Psoas muscle (tissue), 8 donors: ENCODE measurements around the gene DGCR8. TPM values are rescaled to one million over a fixed set of nuclear protein-coding genes. Genes with fewer than 3 reads are reported as not detected.

Experiments used
- ATAC-seq, 4 donors: fragments of 200-7000 bp; cut with Tn5 transposase; one replicate each; pipeline ENCODE4 v1.9.1; 2020; ENCODE audit warnings: moderate library complexity in 3 of 4, mild to moderate bottlenecking in 2 of 4
- DNase-seq, 2 donors: peaks; one replicate each; pipeline ENCODE4 v3.0.0-alpha.2; 2020
- H3K27ac ChIP-seq: fragments of 200-600 bp; one replicate; pipeline ENCODE4 v1.8.0; 2022
- H3K27me3 ChIP-seq, 3 donors: fragments of 200-600 bp in 1 of 3; one replicate each; pipeline versions ENCODE4 v1.6.1 to v1.8.0; 2013 to 2022; ENCODE audit warnings: low read length in 2 of 3, mild to moderate bottlenecking in 2 of 3, moderate library complexity in 1 of 3; ENCODE audit not compliant: insufficient read depth in 3 of 3
- H3K36me3 ChIP-seq, 2 donors: fragments of 200-600 bp in 1 of 2; one replicate each; pipeline versions ENCODE4 v1.6.1 to v1.8.0; 2013 to 2022; ENCODE audit warnings: low read depth in 1 of 2, mild to moderate bottlenecking in 1 of 2, moderate library complexity in 1 of 2; ENCODE audit not compliant: insufficient read depth in 1 of 2
- H3K4me1 ChIP-seq: fragments of 200-600 bp; one replicate; pipeline ENCODE4 v1.8.0; 2022
- H3K4me3 ChIP-seq: fragments of 200-600 bp; one replicate; pipeline ENCODE4 v1.8.0; 2022; ENCODE audit warnings: mild to moderate bottlenecking
- H3K9me3 ChIP-seq: fragments of 200-600 bp; one replicate; pipeline ENCODE4 v1.8.0; 2022
- CTCF ChIP-seq: fragments of 200-600 bp; IDR thresholded peaks from one replicate; pipeline ENCODE4 v1.8.0; 2022; ENCODE audit warnings: antibody characterized with exemption
- WGBS, 3 donors: extraction: QIAGEN DNeasy Blood & Tissue Kit; methylation state at CpG; one replicate each; pipeline versions ENCODE4 v1.1.6 to v1.1.7; 2013; 5-methylcytosine and 5-hydroxymethylcytosine counted together
- intact Hi-C, 2 donors: fragments of 100-400 bp; cut with DNase I; formaldehyde crosslinking; loops; one replicate each; pipeline versions ENCODE4 v1.11.0 to v1.14.2; 2022
- long read RNA-seq, 2 donors: library from polyadenylated mRNA; unstranded; transcript quantifications; one replicate each; pipeline ENCODE4 v2.0.0, GENCODE V29; 2021
- polyA plus RNA-seq, 3 donors: library from polyadenylated mRNA; stranded (reverse); fragments of 200-250 nt; gene quantifications; one replicate each; pipeline ENCODE4 v1.2.3, GENCODE V29; 2013
- total RNA-seq, 4 donors: library from RNA; stranded (reverse); fragmentation: NEBNext Ultra II Directional in 2 of 4; extraction: Animal tissue kit (Norgen Biotek cat#: 25700) in 2 of 4; gene quantifications; one replicate each; pipeline versions ENCODE4 v1.2.1 to v1.2.4, GENCODE V29; 2021 to 2023
- donor health status: healthy with polysubstance abuse.
- donor health status: DM: no; HTN: no; CAD: no; lungs with moderate emphysema.
- donor health status: Bipolar disorder and iron deficiency.
- donor health status: healthy.
- donor health status: DM: yes; HTN: yes; CAD: no.
- donor health status: DM: no; HTN: no; CAD: no.
- donor health status: DM: no; HTN: no; CAD: no.
- donor health status: DM: yes; HTN: yes; CAD: no.

DGCR8 gene
- total RNA-seq (10 to 100 TPM; 12.2 to 19.5 (median 15.0) TPM), polyA plus RNA-seq (10 to 100 TPM; 10.5 to 21.5 (median 15.3) TPM)
- long read RNA-seq, donor 1, full-length matches to known transcripts: 2 of 7 reads
- long read RNA-seq, donor 1, partial matches to known transcripts: 3 of 7 reads
- long read RNA-seq, donor 1, other reads (novel, unspliced or antisense): 2 of 7 reads
- long read RNA-seq, donor 2, full-length matches to known transcripts: 2 of 11 reads
- long read RNA-seq, donor 2, partial matches to known transcripts: 5 of 11 reads
- long read RNA-seq, donor 2, other reads (novel, unspliced or antisense): 4 of 11 reads

GRCh38 chr22:20079745-20080444 is at the start of gene DGCR8:
TSS of gene DGCR8 (plus strand) at chr22:20080241. CDS start at chr22:20085964, 5,723 bp downstream.
- Histone ChIP-seq H3K4me1 (peaks cover 40% of the 10 kb centered on the region), H3K27me3 (no peaks in the 10 kb centered on the region), H3K9me3 (no peaks in the 10 kb centered on the region), H3K4me3 (peak within 1 kb of the TSS; percentile 98), H3K27ac (peak within 1 kb of the TSS; percentile 88), H3K36me3 (no peaks in the 10 kb centered on the region)
- peak; percentile 94 to 97 for DNase-seq
- TF ChIP-seq CTCF: no peak
- intact Hi-C loops: loop anchor here (5.0 kb wide), 2 partner anchors 37 to 58 kb away; partner anchors contain the start of genes RANBP1 (in 1 of the 2), TANGO2 (in 1 of the 2) and TRMT2A (in 1 of the 2)
- WGBS, 3 donors: 0 to 1% (median 1%) methylated on average over 70 to 100 of the region's 100 CpGs
- peak; percentile 92 to 95 (median 93) for ATAC-seq

- peaks cover 0 to 12% of the 10 kb centered on the region in 2 donors for H3K36me3 ChIP-seq
- DNase-seq: no peak
- 88% methylated on average over 16 of the region's 16 CpGs for WGBS, 3 donors
- no peaks in the 10 kb centered on the region for H3K27me3 ChIP-seq
- H3K9me3 ChIP-seq: no peaks in the 10 kb centered on the region
- ATAC-seq: no peak
- TF ChIP-seq CTCF: no peak
- no peak overlapping the region for H3K27ac ChIP-seq
- no peak overlapping the region for H3K4me3 ChIP-seq
- intact Hi-C loops: no loop called here
- peaks cover 33% of the 10 kb centered on the region for H3K4me1 ChIP-seq
These were observed 48.2 kb upstream of the DGCR8 start for GRCh38 chr22:20031732-20032406.

GRCh38 chr22:20032407-20032991 is 47.5 kb upstream of the DGCR8 start:
- peak overlapping the region; percentile 74 for H3K27ac ChIP-seq
- peak in 1 of 4 donors; percentile 10 for ATAC-seq

More at GRCh38 chr22:20032407-20032991, 47.5 kb upstream of the DGCR8 start:
- 85 to 89% (median 86%) methylated on average over 7 of the region's 7 CpGs for WGBS, 3 donors
- Histone ChIP-seq H3K27me3 (no peaks in the 10 kb centered on the region), H3K36me3 (peaks cover 0 to 18% of the 10 kb centered on the region in 2 donors), H3K4me3 (no peak overlapping the region), H3K4me1 (peaks cover 33% of the 10 kb centered on the region), H3K9me3 (no peaks in the 10 kb centered on the region)
- DNase-seq: no peak
- TF ChIP-seq CTCF: no peak
- intact Hi-C loops: no loop called here
